ENCODE results near the gene KHDC4. TPM values are rescaled to one million over a fixed set of nuclear protein-coding genes. Genes with fewer than 3 reads are reported as not detected.

Gene KHDC4
- total RNA-seq, 6 experiments from 2014 or later, result 22.6 to 26.1 (median 23.5) TPM

DNA sequence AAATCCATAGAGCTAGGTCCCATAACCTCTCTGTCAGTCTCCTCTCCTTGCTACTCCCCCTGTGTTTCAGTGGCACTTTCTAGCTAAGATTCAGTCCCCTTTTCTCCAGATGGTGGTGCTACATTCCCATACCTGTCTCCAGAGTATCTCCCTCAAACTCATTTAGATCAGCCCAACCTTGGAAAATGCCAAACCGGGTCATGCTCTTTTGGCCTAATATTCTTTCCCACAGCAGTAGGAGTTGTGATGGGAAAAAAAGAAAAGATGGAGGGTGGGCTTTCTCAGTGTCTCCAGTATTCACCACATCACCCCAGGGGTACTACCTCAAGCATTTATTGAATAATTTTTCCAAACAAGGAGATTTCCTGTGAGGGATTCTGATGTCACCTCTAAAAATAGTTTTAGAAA, 4.0 kb upstream of the KHDC4 start:
- Mint-ChIP-seq H3K27ac (peak overlapping the region; percentile 77), H3K36me3 (ENCODE audit: low read depth) (no peaks in the 10 kb centered on the region; the same call in 1 of the 2 replicates), H3K4me1 (ENCODE audit: low read depth) (peaks cover 37% of the 10 kb centered on the region), H3K4me3 (no peak overlapping the region), H3K27me3 (ENCODE audit: insufficient read depth) (peaks cover 5% of the 10 kb centered on the region), H3K9me3 (no peaks in the 10 kb centered on the region)
- peak; percentile 70 for DNase-seq
- TF ChIP-seq, protein P1, sequence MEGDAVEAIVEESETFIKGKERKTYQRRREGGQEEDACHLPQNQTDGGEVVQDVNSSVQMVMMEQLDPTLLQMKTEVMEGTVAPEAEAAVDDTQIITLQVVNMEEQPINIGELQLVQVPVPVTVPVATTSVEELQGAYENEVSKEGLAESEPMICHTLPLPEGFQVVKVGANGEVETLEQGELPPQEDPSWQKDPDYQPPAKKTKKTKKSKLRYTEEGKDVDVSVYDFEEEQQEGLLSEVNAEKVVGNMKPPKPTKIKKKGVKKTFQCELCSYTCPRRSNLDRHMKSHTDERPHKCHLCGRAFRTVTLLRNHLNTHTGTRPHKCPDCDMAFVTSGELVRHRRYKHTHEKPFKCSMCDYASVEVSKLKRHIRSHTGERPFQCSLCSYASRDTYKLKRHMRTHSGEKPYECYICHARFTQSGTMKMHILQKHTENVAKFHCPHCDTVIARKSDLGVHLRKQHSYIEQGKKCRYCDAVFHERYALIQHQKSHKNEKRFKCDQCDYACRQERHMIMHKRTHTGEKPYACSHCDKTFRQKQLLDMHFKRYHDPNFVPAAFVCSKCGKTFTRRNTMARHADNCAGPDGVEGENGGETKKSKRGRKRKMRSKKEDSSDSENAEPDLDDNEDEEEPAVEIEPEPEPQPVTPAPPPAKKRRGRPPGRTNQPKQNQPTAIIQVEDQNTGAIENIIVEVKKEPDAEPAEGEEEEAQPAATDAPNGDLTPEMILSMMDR (IDR thresholded peaks at IDR 0.05), result peak; percentile 75

DNA sequence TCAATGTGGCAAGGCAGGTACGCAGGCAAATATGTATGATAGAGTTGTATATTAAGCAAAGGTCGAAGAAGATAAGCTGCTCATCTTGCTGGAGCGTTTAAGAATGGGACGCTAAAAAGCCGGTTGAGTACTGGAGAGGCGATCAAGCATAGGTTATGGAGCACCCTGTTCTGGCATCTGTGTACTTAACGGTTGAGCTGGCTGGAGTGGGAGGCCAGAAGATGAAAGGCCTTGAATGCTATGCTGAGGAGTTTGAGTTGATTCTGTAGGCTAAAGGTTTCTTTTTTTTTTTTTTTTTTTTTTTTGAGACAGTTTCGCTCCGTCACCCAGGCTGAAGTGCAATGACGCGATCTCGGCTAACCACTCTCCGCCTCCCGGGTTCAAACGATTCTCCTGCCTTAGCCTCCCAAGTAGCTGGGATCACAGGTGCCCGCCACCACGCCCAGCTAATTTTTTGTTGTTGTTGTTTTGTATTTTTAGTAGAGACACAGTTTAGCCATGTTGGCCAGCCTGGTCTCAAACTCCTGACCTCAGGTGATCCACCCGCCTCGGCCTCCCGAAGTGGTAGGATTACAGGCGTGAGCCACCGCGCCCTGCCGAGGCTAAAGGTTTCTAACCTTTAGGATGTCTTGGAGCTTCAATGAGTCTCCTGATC, 850 bp upstream of the KHDC4 start:
- TF ChIP-seq, protein P1 (IDR thresholded peaks at IDR 0.05), result no peak
- H3K9me3 Mint-ChIP-seq, result no peaks in the 10 kb centered on the region
- peaks cover 43% of the 10 kb centered on the region for H3K4me1 Mint-ChIP-seq (ENCODE audit: low read depth)
- H3K27me3 Mint-ChIP-seq (ENCODE audit: insufficient read depth), result peaks cover 2% of the 10 kb centered on the region; the same call in 1 of the 2 replicates
- no peak overlapping the region for H3K4me3 Mint-ChIP-seq
- no peak for DNase-seq
- H3K36me3 Mint-ChIP-seq (ENCODE audit: low read depth), result peaks cover 21% of the 10 kb centered on the region
- no peak overlapping the region; the same call in 1 of the 2 replicates for H3K27ac Mint-ChIP-seq

DNA sequence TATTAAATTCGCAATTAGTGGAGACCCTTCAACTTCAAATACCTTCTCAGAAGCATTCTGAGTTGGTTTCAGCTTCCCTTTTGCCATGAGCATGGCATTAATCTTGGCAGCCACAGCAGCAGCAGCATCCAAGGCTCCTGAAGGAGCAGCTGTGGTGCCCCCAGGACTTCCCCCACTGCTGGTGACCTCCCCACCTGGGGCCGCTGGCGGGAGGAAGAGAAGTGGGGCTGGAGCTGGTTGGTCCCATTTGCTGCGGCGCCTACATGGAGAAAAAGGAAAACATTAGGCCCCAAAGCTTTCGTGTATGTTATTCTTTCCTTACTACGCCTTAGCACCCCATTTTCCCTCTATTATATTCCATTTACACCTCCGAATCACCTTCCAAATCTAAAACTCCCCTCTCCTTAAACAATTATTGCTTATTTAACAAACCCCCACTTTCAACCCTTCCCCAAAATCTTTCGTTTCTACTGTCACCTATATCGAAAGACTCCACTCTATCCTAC, 569 bp downstream of the KHDC4 start:
- Mint-ChIP-seq H3K4me3 (no peak overlapping the region), H3K36me3 (ENCODE audit: low read depth) (peaks cover 30% of the 10 kb centered on the region), H3K27me3 (ENCODE audit: insufficient read depth) (peaks cover 2% of the 10 kb centered on the region; the same call in 1 of the 2 replicates), H3K9me3 (no peaks in the 10 kb centered on the region), H3K4me1 (ENCODE audit: low read depth) (peaks cover 51% of the 10 kb centered on the region), H3K27ac (no peak overlapping the region)
- TF ChIP-seq, protein P1 (IDR thresholded peaks at IDR 0.05), result no peak
- no peak for DNase-seq

DNA sequence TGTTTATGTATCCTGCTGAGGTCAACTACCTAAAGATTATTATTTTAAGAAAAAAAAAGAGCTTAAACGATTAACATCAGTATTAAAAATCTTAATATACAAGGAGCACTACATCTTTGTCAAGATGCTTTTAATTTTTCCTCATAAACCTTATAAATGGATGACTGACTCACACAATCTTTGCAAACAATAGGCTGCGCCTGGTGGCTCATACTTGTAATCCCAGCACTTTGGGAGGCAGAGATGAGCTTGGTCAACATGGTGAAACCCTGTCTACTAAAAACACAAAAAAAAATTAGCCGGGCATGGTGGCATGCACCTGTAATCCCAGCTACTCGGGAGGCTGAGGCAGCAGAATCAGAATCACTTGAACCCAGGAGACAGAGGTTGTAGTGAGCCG, 1.7 kb downstream of the KHDC4 start:
- H3K27ac Mint-ChIP-seq, result peak overlapping the region; percentile 75; the same call in 1 of the 2 replicates
- H3K36me3 Mint-ChIP-seq (ENCODE audit: low read depth), result peaks cover 35% of the 10 kb centered on the region
- no peak overlapping the region for H3K4me3 Mint-ChIP-seq
- TF ChIP-seq, protein P1 (IDR thresholded peaks at IDR 0.05), result peak; percentile 19; the same call in 1 of the 2 replicates
- no peaks in the 10 kb centered on the region; the same call in 1 of the 2 replicates for H3K27me3 Mint-ChIP-seq (ENCODE audit: insufficient read depth)
- no peaks in the 10 kb centered on the region for H3K9me3 Mint-ChIP-seq
- peaks cover 42% of the 10 kb centered on the region for H3K4me1 Mint-ChIP-seq (ENCODE audit: low read depth)
- DNase-seq, result no peak

DNA sequence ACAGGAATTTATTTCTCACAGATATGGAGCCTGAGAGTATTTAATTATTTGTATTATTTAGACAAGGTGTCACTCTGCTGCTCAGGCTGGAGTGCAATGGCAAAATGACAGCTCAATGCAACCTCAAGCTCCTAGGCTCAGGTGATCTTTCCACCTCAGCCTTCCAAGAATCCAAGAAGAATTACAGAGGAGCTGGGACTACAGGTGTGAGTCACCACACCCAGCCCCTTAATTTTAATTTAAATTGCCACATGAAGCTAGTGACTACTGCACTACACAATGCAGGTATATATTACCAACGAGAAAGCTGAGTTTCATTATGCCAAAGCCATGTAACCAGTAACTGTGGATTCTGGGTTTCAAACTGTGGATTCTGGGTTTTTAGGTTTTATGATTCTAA, 2.1 kb downstream of the KHDC4 start:
- Mint-ChIP-seq H3K4me1 (ENCODE audit: low read depth) (peaks cover 42% of the 10 kb centered on the region), H3K9me3 (no peaks in the 10 kb centered on the region), H3K36me3 (ENCODE audit: low read depth) (peaks cover 37% of the 10 kb centered on the region), H3K27me3 (ENCODE audit: insufficient read depth) (no peaks in the 10 kb centered on the region; the same call in 1 of the 2 replicates), H3K27ac (peak overlapping the region; percentile 75), H3K4me3 (no peak overlapping the region)
- TF ChIP-seq, protein P1 (IDR thresholded peaks at IDR 0.05), result no peak
- no peak for DNase-seq
